ENCODE data around the gene PYCARD. TPM values are rescaled to one million over a fixed set of nuclear protein-coding genes. Genes with fewer than 3 reads are reported as not detected.

PYCARD gene
- total RNA-seq, 2 donors from 2014 or later = 26.3 to 29.8 TPM

DNA sequence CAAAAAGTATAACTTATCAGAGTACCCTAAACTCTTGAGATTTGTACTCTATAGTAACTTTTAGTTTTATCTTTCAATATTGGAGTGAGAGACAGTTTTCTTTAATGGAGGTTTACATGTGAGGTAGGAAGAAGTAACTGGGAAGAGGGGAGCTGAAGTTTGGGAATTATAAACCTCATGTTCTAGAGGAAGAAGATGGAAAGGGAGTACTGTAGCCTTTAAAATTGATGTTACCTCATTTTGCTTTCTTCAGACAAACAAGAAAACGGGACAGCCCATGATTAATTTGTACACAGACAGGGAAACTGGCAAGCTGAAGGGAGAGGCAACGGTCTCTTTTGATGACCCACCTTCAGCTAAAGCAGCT, 13.2 kb downstream of the PYCARD start:
- no peak overlapping the region for H3K4me3 ChIP-seq (ENCODE audit: low read length)
- Mint-ChIP-seq H3K27me3 (ENCODE audit: insufficient read depth) (no peaks in the 10 kb centered on the region), H3K9me3 (no peaks in the 10 kb centered on the region), H3K27ac (no peak overlapping the region), H3K36me3 (ENCODE audit: low read depth) (peaks cover 97% of the 10 kb centered on the region), H3K4me3 (no peak overlapping the region), H3K4me1 (peaks cover 3% of the 10 kb centered on the region)
- no peaks in the 10 kb centered on the region for H3K9me3 ChIP-seq (ENCODE audit: control insufficient read depth, low read length)
- 91 to 100% methylated on average over 1 to 2 of the region's 2 CpGs for WGBS, 2 experiments (ENCODE audit: insufficient coverage in 1 of 2, insufficient read length in 1 of 2)
- H3K9ac ChIP-seq (ENCODE audit: extremely low read depth, low read length, poor library complexity, severe bottlenecking) = no peak overlapping the region
- H3K36me3 ChIP-seq (ENCODE audit: control insufficient read depth, insufficient read depth, low read length) = peaks cover 100% of the 10 kb centered on the region
- no peak for DNase-seq
- no peaks in the 10 kb centered on the region for H3K27me3 ChIP-seq (ENCODE audit: control insufficient read depth, insufficient read depth, low read length, poor library complexity, severe bottlenecking)
- H3K27ac ChIP-seq (ENCODE audit: low read depth, low read length) = no peak overlapping the region
- no peaks in the 10 kb centered on the region for H3K4me1 ChIP-seq (ENCODE audit: control insufficient read depth, insufficient read depth, low read length)
- TF ChIP-seq, protein P1, sequence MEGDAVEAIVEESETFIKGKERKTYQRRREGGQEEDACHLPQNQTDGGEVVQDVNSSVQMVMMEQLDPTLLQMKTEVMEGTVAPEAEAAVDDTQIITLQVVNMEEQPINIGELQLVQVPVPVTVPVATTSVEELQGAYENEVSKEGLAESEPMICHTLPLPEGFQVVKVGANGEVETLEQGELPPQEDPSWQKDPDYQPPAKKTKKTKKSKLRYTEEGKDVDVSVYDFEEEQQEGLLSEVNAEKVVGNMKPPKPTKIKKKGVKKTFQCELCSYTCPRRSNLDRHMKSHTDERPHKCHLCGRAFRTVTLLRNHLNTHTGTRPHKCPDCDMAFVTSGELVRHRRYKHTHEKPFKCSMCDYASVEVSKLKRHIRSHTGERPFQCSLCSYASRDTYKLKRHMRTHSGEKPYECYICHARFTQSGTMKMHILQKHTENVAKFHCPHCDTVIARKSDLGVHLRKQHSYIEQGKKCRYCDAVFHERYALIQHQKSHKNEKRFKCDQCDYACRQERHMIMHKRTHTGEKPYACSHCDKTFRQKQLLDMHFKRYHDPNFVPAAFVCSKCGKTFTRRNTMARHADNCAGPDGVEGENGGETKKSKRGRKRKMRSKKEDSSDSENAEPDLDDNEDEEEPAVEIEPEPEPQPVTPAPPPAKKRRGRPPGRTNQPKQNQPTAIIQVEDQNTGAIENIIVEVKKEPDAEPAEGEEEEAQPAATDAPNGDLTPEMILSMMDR (conservative IDR thresholded peaks at IDR 0.05) = no peak

DNA sequence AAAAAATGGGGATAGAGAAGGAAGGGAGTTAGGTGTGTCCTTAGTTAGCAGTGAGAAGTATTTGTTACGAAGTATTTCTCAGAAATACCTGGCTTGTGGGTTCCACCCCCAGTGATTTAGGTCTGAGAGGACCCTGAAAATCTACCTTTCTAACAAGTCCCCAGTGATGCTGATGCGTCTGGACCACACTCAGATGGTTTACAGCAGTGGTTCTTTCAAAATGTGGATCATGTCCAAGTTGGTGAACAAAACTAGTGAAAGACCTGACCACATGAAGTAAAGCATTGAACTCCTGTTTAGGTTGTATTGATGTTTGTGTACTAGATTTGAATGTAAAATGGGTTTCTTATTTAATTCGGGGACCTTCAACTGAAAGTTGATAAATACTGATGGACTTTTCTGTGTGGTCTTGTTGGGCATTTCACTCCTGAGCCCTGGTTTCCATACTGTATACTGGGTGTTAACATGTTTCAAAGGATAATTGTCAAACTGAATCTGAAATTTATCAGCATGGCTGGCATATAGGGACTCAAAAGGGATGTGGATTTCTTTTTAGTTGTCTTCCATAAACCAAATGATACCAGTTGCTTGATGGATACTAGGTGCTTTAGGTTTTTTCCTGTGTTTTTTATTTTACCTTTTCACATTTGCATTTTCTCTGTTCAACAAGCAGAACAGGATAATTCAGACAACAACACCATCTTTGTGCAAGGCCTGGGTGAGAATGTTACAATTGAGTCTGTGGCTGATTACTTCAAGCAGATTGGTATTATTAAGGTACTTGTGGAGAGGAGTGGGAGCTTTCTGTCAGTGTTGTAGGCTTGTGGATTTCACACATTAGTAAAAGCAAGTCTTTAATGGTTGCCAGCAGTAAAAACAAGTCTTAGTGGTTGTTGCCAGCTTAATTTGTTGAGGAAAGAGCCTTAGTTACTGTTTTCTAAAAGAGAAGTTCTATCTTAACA, 13.8 kb downstream of the PYCARD start:
- Mint-ChIP-seq H3K4me1 (peaks cover 7% of the 10 kb centered on the region), H3K4me3 (no peak overlapping the region), H3K27ac (peak overlapping the region; percentile 2), H3K27me3 (ENCODE audit: insufficient read depth) (no peaks in the 10 kb centered on the region), H3K9me3 (no peaks in the 10 kb centered on the region), H3K36me3 (ENCODE audit: low read depth) (peaks cover 97% of the 10 kb centered on the region)
- TF ChIP-seq, protein P1 (conservative IDR thresholded peaks at IDR 0.05) = no peak
- no peak for DNase-seq
- H3K9me3 ChIP-seq (ENCODE audit: control insufficient read depth, low read length) = no peaks in the 10 kb centered on the region
- H3K36me3 ChIP-seq (ENCODE audit: control insufficient read depth, insufficient read depth, low read length) = peaks cover 99% of the 10 kb centered on the region
- H3K4me1 ChIP-seq (ENCODE audit: control insufficient read depth, insufficient read depth, low read length) = no peaks in the 10 kb centered on the region
- H3K27ac ChIP-seq (ENCODE audit: low read depth, low read length) = no peak overlapping the region
- H3K9ac ChIP-seq (ENCODE audit: extremely low read depth, low read length, poor library complexity, severe bottlenecking) = no peak overlapping the region
- no peaks in the 10 kb centered on the region for H3K27me3 ChIP-seq (ENCODE audit: control insufficient read depth, insufficient read depth, low read length, poor library complexity, severe bottlenecking)
- no peak overlapping the region for H3K4me3 ChIP-seq (ENCODE audit: low read length)
- WGBS, 2 experiments (ENCODE audit: insufficient coverage in 1 of 2, insufficient read length in 1 of 2) = 96 to 100% methylated on average over 2 to 3 of the region's 3 CpGs

DNA sequence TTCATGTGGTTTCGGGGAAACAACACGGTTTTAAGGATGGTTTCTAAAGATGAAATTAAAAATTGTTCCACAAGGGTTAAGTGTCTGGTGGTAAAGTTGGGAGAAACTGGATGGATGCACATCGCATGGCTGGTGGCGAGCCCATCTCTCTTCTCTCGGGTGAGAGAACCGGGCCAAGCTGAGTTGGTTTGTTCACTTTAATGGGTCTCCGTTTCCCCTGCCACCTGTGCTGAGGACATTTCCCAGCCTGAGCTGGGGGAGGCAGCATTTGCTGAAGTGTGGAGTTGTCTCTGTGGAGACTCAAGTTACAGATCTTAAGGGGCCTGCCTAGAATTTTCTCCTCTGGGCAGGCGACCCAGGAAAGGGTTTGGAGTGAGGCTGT, 14.8 kb downstream of the PYCARD start:
- Histone ChIP-seq H3K4me1 (ENCODE audit: control insufficient read depth, insufficient read depth, low read length) (no peaks in the 10 kb centered on the region), H3K27me3 (ENCODE audit: control insufficient read depth, insufficient read depth, low read length, poor library complexity, severe bottlenecking) (no peaks in the 10 kb centered on the region), H3K36me3 (ENCODE audit: control insufficient read depth, insufficient read depth, low read length) (peaks cover 99% of the 10 kb centered on the region), H3K4me3 (ENCODE audit: low read length) (no peak overlapping the region), H3K9ac (ENCODE audit: extremely low read depth, low read length, poor library complexity, severe bottlenecking) (no peak overlapping the region), H3K9me3 (ENCODE audit: control insufficient read depth, low read length) (no peaks in the 10 kb centered on the region), H3K27ac (ENCODE audit: low read depth, low read length) (no peak overlapping the region)
- H3K4me1 Mint-ChIP-seq = peaks cover 12% of the 10 kb centered on the region
- no peak overlapping the region for H3K4me3 Mint-ChIP-seq
- no peak for DNase-seq
- peaks cover 98% of the 10 kb centered on the region for H3K36me3 Mint-ChIP-seq (ENCODE audit: low read depth)
- TF ChIP-seq, protein P1 (conservative IDR thresholded peaks at IDR 0.05) = peak; percentile 24
- 96 to 97% methylated on average over 5 to 8 of the region's 8 CpGs for WGBS, 2 experiments (ENCODE audit: insufficient coverage in 1 of 2, insufficient read length in 1 of 2)
- H3K27me3 Mint-ChIP-seq (ENCODE audit: insufficient read depth) = no peaks in the 10 kb centered on the region
- no peaks in the 10 kb centered on the region for H3K9me3 Mint-ChIP-seq
- peak overlapping the region; percentile 69 for H3K27ac Mint-ChIP-seq
